Bone marrow (tissue), 2 donors: ENCODE results near the gene PTPRR.

Experiments used
- DNase-seq, 2 donors: peaks; one replicate each; lab custom pipeline; 2025; lab: John Stamatoyannopoulos, UW

PTPRR gene

GRCh38 chr12:70605976-70606375, 314.6 kb downstream of the PTPRR start:
- DNase-seq, result no peak

GRCh38 chr12:70604662-70605061, 315.9 kb downstream of the PTPRR start:
- DNase-seq, result no peak

GRCh38 chr12:70603044-70603443, 317.5 kb downstream of the PTPRR start:
- no peak for DNase-seq

- DNase-seq, result no peak
These were observed 321.9 kb downstream of the PTPRR start for GRCh38 chr12:70598467-70599193.

- DNase-seq, result no peak
These were observed 327.9 kb downstream of the PTPRR start for GRCh38 chr12:70592664-70593063.

GRCh38 chr12:70590549-70591226, 329.9 kb downstream of the PTPRR start:
- no peak for DNase-seq

- DNase-seq, result no peak
These were observed 330.5 kb downstream of the PTPRR start for GRCh38 chr12:70590051-70590450.
